SHP77 (cell line): ENCODE data around the gene SLC41A3.
"Not testable (repeated sequence)": the region's sequence is repeated elsewhere in the genome, so short reads cannot be mapped to it uniquely, and the experiment has no call there.

ENCODE experiments used
- DNase-seq, 2 experiments: peaks; one replicate each; lab custom pipeline; 2025; lab: John Stamatoyannopoulos, UW

SLC41A3 gene

GRCh38 chr3:125990253-125990970, 93.5 kb downstream of the SLC41A3 start:
- DNase-seq: no peak

- DNase-seq: not testable (repeated sequence)
These were observed 99.0 kb downstream of the SLC41A3 start for GRCh38 chr3:125984951-125985350.

GRCh38 chr3:125977104-125977503, 106.8 kb downstream of the SLC41A3 start:
- not testable (repeated sequence) for DNase-seq

- DNase-seq: not testable (repeated sequence)
These were observed 107.9 kb downstream of the SLC41A3 start for GRCh38 chr3:125976003-125976390.

GRCh38 chr3:125975245-125976002, 108.5 kb downstream of the SLC41A3 start:
- DNase-seq: not testable (repeated sequence)

- peak in 1 of 2 experiments; percentile 27 for DNase-seq
These were observed 111.7 kb downstream of the SLC41A3 start for GRCh38 chr3:125971997-125972944.

GRCh38 chr3:125968701-125969592, 115.0 kb downstream of the SLC41A3 start, which contains the start of gene ROPN1B:
TSS of gene ROPN1B (plus strand) at chr3:125969178. CDS start at chr3:125972055, 2,877 bp downstream.
- not testable (repeated sequence) for DNase-seq

- not testable (repeated sequence) for DNase-seq
These were observed 115.8 kb downstream of the SLC41A3 start for GRCh38 chr3:125968121-125968520.

- DNase-seq: no peak
These were observed 116.8 kb downstream of the SLC41A3 start for GRCh38 chr3:125967156-125967555.

- no peak for DNase-seq
These were observed 118.4 kb downstream of the SLC41A3 start for GRCh38 chr3:125965505-125965904.

GRCh38 chr3:125963834-125964233, 120.1 kb downstream of the SLC41A3 start:
- not testable (repeated sequence) for DNase-seq

- DNase-seq: no peak
These were observed 122.7 kb downstream of the SLC41A3 start for GRCh38 chr3:125961289-125961589.

GRCh38 chr3:125960456-125961288, 123.3 kb downstream of the SLC41A3 start:
- DNase-seq: no peak

GRCh38 chr3:125960066-125960424, 123.9 kb downstream of the SLC41A3 start:
- DNase-seq: no peak

GRCh38 chr3:125959317-125960065, 124.4 kb downstream of the SLC41A3 start:
- DNase-seq: no peak

- DNase-seq: no peak
These were observed 125.2 kb downstream of the SLC41A3 start for GRCh38 chr3:125958511-125959316.

GRCh38 chr3:125957674-125958510, 126.0 kb downstream of the SLC41A3 start:
- no peak for DNase-seq

- DNase-seq: not testable (repeated sequence)
These were observed 126.9 kb downstream of the SLC41A3 start for GRCh38 chr3:125957020-125957419.
